Hepatocyte (in vitro differentiated cells): Measurements from ENCODE around the gene TFR2. TPM values are rescaled to one million over a fixed set of nuclear protein-coding genes. Genes with fewer than 3 reads are reported as not detected.

Experiments used
- DNase-seq: peaks from one replicate; pipeline ENCODE4 v3.0.0-alpha.2; 2016; ENCODE audit warnings: low spot score
- H2AFZ ChIP-seq: fragments of 200-600 bp; sonication (generic); 2 replicates; pipeline ENCODE4 v1.6.0; 2016; ENCODE audit warnings: antibody characterized with exemption, mild to moderate bottlenecking
- H3K27ac ChIP-seq: fragments of 200-600 bp; sonication (generic); 2 replicates; pipeline ENCODE4 v1.5.1; 2016; ENCODE audit warnings: mild to moderate bottlenecking
- H3K27me3 ChIP-seq: fragments of 200-600 bp; sonication (generic); 2 replicates; pipeline ENCODE4 v1.6.1; 2016
- H3K36me3 ChIP-seq: fragments of 200-600 bp; sonication (generic); replicated peaks from 2 replicates; pipeline ENCODE4 v1.5.1; 2016; ENCODE audit warnings: low read depth; ENCODE audit not compliant: insufficient read depth
- H3K4me1 ChIP-seq: fragments of 200-600 bp; sonication (generic); 2 replicates; pipeline ENCODE4 v1.5.1; 2016; ENCODE audit warnings: mild to moderate bottlenecking, moderate library complexity; ENCODE audit not compliant: insufficient read depth
- H3K4me2 ChIP-seq: fragments of 200-600 bp; sonication (generic); 2 replicates; pipeline ENCODE4 v1.6.0; 2016
- H3K4me3 ChIP-seq: fragments of 200-600 bp; sonication (generic); 2 replicates; pipeline ENCODE4 v1.5.1; 2016; ENCODE audit warnings: mild to moderate bottlenecking
- H3K79me2 ChIP-seq: fragments of 200-600 bp; sonication (generic); 2 replicates; pipeline ENCODE4 v1.6.0; 2017; ENCODE audit warnings: mild to moderate bottlenecking
- H3K9me2 ChIP-seq: fragments of 200-600 bp; sonication (generic); replicated peaks from 2 replicates; pipeline ENCODE4 v1.6.0; 2017; ENCODE audit warnings: mild to moderate bottlenecking; ENCODE audit not compliant: insufficient read depth
- H3K9me3 ChIP-seq: fragments of 200-600 bp; sonication (generic); 2 replicates; pipeline ENCODE4 v1.5.1; 2016; ENCODE audit warnings: low read depth, mild to moderate bottlenecking
- H4K20me1 ChIP-seq: fragments of 200-600 bp; sonication (generic); 2 replicates; pipeline ENCODE4 v1.6.0; 2016; ENCODE audit warnings: mild to moderate bottlenecking; ENCODE audit not compliant: insufficient read depth, poor library complexity, severe bottlenecking
- CTCF ChIP-seq: fragments of 200-600 bp; sonication (generic); IDR thresholded peaks from 2 replicates; pipeline ENCODE4 v1.5.1; 2016; ENCODE audit warnings: antibody characterized with exemption, mild to moderate bottlenecking; ENCODE audit not compliant: poor library complexity
- EZH2 ChIP-seq: fragments of 200-600 bp; sonication (generic); IDR thresholded peaks from 2 replicates; pipeline ENCODE4 v1.6.1; 2016; ENCODE audit warnings: antibody characterized with exemption, mild to moderate bottlenecking, borderline replicate concordance
- EZH2phosphoT487 ChIP-seq: fragments of 200-600 bp; sonication (generic); IDR thresholded peaks from one replicate; pipeline ENCODE4 v1.6.1; 2018; ENCODE audit warnings: antibody characterized with exemption, mild to moderate bottlenecking, low read depth, moderate library complexity; ENCODE audit not compliant: unreplicated experiment, severe bottlenecking
- WGBS: methylation state at CpG from one replicate; pipeline ENCODE4 v1.1.6; 2016; ENCODE audit warnings: low lambda C conversion rate; ENCODE audit errors: missing lambda C conversion rate; 5-methylcytosine and 5-hydroxymethylcytosine counted together
- polyA plus RNA-seq: library from polyadenylated mRNA; unstranded; fragments of >200 nt; fragmentation: Nextera tagmentation; extraction: Ambion mirVana; gene quantifications from 2 replicates; pipeline ENCODE4 v1.2.1, GENCODE V29; 2016
- total RNA-seq: library from RNA; depleted of rRNA; stranded (reverse); fragments of >200 nt; gene quantifications from 2 replicates; pipeline ENCODE4 v1.2.3, GENCODE V29; 2014

The TFR2 gene
- total and polyA plus RNA-seq, 2 experiments from 2014 or later, result 13.5 to 16.8 TPM

GRCh38 chr7:100600730-100601038, 40.7 kb downstream of the TFR2 start:
- Histone ChIP-seq H3K27me3 (no peaks in the 10 kb centered on the region), H3K4me3 (no peak overlapping the region), H3K27ac (no peak overlapping the region), H4K20me1 (no peaks in the 10 kb centered on the region), H3K4me1 (peaks cover 13% of the 10 kb centered on the region), H3K9me3 (no peaks in the 10 kb centered on the region), H3K36me3 (no peaks in the 10 kb centered on the region), H3K79me2 (peaks cover 3% of the 10 kb centered on the region), H3K9me2 (no peaks in the 10 kb centered on the region), H3K4me2 (no peak overlapping the region), H2AFZ (no peak overlapping the region)
- WGBS, result 87% methylated on average over 9 of the region's 9 CpGs
- no peak for DNase-seq
- TF ChIP-seq EZH2phosphoT487 (no peak), EZH2 (no peak), CTCF (no peak)

GRCh38 chr7:100599911-100600729, 41.2 kb downstream of the TFR2 start:
- H3K27ac ChIP-seq, result no peak overlapping the region
- H3K9me2 ChIP-seq, result no peaks in the 10 kb centered on the region
- no peaks in the 10 kb centered on the region for H3K9me3 ChIP-seq
- TF ChIP-seq CTCF (no peak), EZH2 (no peak)
- H4K20me1 ChIP-seq, result no peaks in the 10 kb centered on the region
- no peak for DNase-seq
- H3K4me1 ChIP-seq, result peaks cover 7% of the 10 kb centered on the region
- H3K36me3 ChIP-seq, result no peaks in the 10 kb centered on the region
- no peak overlapping the region for H2AFZ ChIP-seq
- no peak overlapping the region for H3K4me3 ChIP-seq
- H3K27me3 ChIP-seq, result no peaks in the 10 kb centered on the region
- no peak overlapping the region for H3K4me2 ChIP-seq
- WGBS, result 84% methylated on average over 17 of the region's 18 CpGs
- peaks cover 3% of the 10 kb centered on the region for H3K79me2 ChIP-seq

- Histone ChIP-seq H3K27ac (no peak overlapping the region), H3K4me1 (peaks cover 3% of the 10 kb centered on the region), H2AFZ (no peak overlapping the region), H3K36me3 (no peaks in the 10 kb centered on the region), H3K9me3 (no peaks in the 10 kb centered on the region), H3K79me2 (peaks cover 3% of the 10 kb centered on the region), H4K20me1 (no peaks in the 10 kb centered on the region), H3K9me2 (no peaks in the 10 kb centered on the region), H3K4me2 (no peak overlapping the region), H3K4me3 (no peak overlapping the region), H3K27me3 (no peaks in the 10 kb centered on the region)
- no peak for DNase-seq
- WGBS, result 95% methylated on average over 4 of the region's 4 CpGs
- TF ChIP-seq EZH2 (no peak), EZH2phosphoT487 (no peak), CTCF (no peak)
Measured at GRCh38 chr7:100598425-100598824, 42.9 kb downstream of the TFR2 start.

GRCh38 chr7:100595188-100595587, 46.2 kb downstream of the TFR2 start:
- no peak overlapping the region for H3K27ac ChIP-seq
- no peak for TF ChIP-seq EZH2
- no peak for TF ChIP-seq CTCF
- no peak for TF ChIP-seq EZH2phosphoT487
- no peaks in the 10 kb centered on the region for H4K20me1 ChIP-seq
- H3K4me1 ChIP-seq, result peaks cover 5% of the 10 kb centered on the region
- DNase-seq, result no peak
- no peaks in the 10 kb centered on the region for H3K27me3 ChIP-seq
- no peak overlapping the region for H3K4me3 ChIP-seq
- H3K9me2 ChIP-seq, result no peaks in the 10 kb centered on the region
- whole genome bisulfite sequencing, result over 99% methylated on average over 7 of the region's 7 CpGs
- H3K4me2 ChIP-seq, result no peak overlapping the region
- no peak overlapping the region for H2AFZ ChIP-seq
- no peaks in the 10 kb centered on the region for H3K36me3 ChIP-seq
- H3K9me3 ChIP-seq, result no peaks in the 10 kb centered on the region
- H3K79me2 ChIP-seq, result no peaks in the 10 kb centered on the region
